Osteoblast (primary cell): Measurements from ENCODE around the gene CCR5AS.
"Not testable (repeated sequence)": the region's sequence is repeated elsewhere in the genome, so short reads cannot be mapped to it uniquely, and the experiment has no call there.

ENCODE experiments used
- DNase-seq: peaks from one replicate; pipeline ENCODE4 v3.0.0; 2011; ENCODE audit warnings: low spot score, mixed read lengths; ENCODE audit not compliant: insufficient read length; ENCODE audit errors: missing footprints
- H2AFZ ChIP-seq: 2 replicates; pipeline ENCODE4 v1.6.0; 2011; ENCODE audit warnings: mild to moderate bottlenecking, low read length
- H3K27ac ChIP-seq: 2 replicates; pipeline ENCODE4 v1.5.1; 2011; ENCODE audit warnings: mild to moderate bottlenecking, low read depth, low read length, moderate library complexity
- H3K27me3 ChIP-seq: 2 replicates; pipeline ENCODE4 v1.6.0; 2012; ENCODE audit warnings: mild to moderate bottlenecking, control low read depth, inconsistent platforms, low read length, moderate library complexity; ENCODE audit not compliant: insufficient read depth
- H3K36me3 ChIP-seq: 2 replicates; pipeline ENCODE4 v1.5.1; 2011; ENCODE audit warnings: mild to moderate bottlenecking, low read length, control low read depth, moderate library complexity; ENCODE audit not compliant: insufficient read depth
- H3K4me1 ChIP-seq: 2 replicates; pipeline ENCODE4 v1.5.1; 2011; ENCODE audit warnings: mild to moderate bottlenecking, low read length, control low read depth, moderate library complexity; ENCODE audit not compliant: insufficient read depth
- H3K4me2 ChIP-seq: 2 replicates; pipeline ENCODE4 v1.6.0; 2011; ENCODE audit warnings: mild to moderate bottlenecking, low read length; ENCODE audit not compliant: insufficient read depth
- H3K4me3 ChIP-seq: fragments of 200-600 bp; sonication (generic); 3 replicates; pipeline ENCODE4 v1.5.1; 2012; ENCODE audit warnings: mild to moderate bottlenecking, low read length, inconsistent platforms; ENCODE audit not compliant: insufficient read depth
- H3K79me2 ChIP-seq: 2 replicates; pipeline ENCODE4 v1.6.0; 2012; ENCODE audit warnings: mild to moderate bottlenecking, low read length, control low read depth, inconsistent platforms; ENCODE audit not compliant: insufficient read depth
- H3K9me3 ChIP-seq: 2 replicates; pipeline ENCODE4 v1.5.1; 2011; ENCODE audit warnings: low read depth, low read length, control low read depth
- H4K20me1 ChIP-seq: 2 replicates; pipeline ENCODE4 v1.6.0; 2012; ENCODE audit warnings: mild to moderate bottlenecking, low read length, control low read depth; ENCODE audit not compliant: insufficient read depth
- CTCF ChIP-seq: IDR thresholded peaks from 2 replicates; pipeline ENCODE4 v1.5.1; 2011; ENCODE audit warnings: mild to moderate bottlenecking, low read depth, low read length, moderate library complexity; ENCODE audit errors: extremely low read depth

Gene CCR5AS

GRCh38 chr3:46393011-46393410, 13.9 kb downstream of the CCR5AS start:
- no peaks in the 10 kb centered on the region for H3K9me3 ChIP-seq
- H3K36me3 ChIP-seq = no peaks in the 10 kb centered on the region
- no peak for TF ChIP-seq CTCF
- H3K4me1 ChIP-seq = peaks cover 10% of the 10 kb centered on the region
- H3K79me2 ChIP-seq = no peaks in the 10 kb centered on the region
- no peak for DNase-seq
- no peak overlapping the region for H3K4me2 ChIP-seq
- H3K27ac ChIP-seq = no peak overlapping the region
- H3K27me3 ChIP-seq = peaks cover 8% of the 10 kb centered on the region
- no peaks in the 10 kb centered on the region for H4K20me1 ChIP-seq
- H2AFZ ChIP-seq = no peak overlapping the region
- no peak overlapping the region for H3K4me3 ChIP-seq

- not testable (repeated sequence) for DNase-seq, H3K27ac ChIP-seq, H3K4me3 ChIP-seq, H4K20me1 ChIP-seq, H3K9me3 ChIP-seq, H3K79me2 ChIP-seq, H3K27me3 ChIP-seq, H3K4me2 ChIP-seq, H2AFZ ChIP-seq, H3K36me3 ChIP-seq
- H3K4me1 ChIP-seq = peaks cover 10% of the 10 kb centered on the region
These were observed 15.3 kb downstream of the CCR5AS start for GRCh38 chr3:46391526-46391925.

GRCh38 chr3:46389306-46389705, 17.6 kb downstream of the CCR5AS start:
- Histone ChIP-seq H3K27ac (no peak overlapping the region), H3K9me3 (no peaks in the 10 kb centered on the region), H3K79me2 (no peaks in the 10 kb centered on the region), H3K4me2 (no peak overlapping the region), H4K20me1 (no peaks in the 10 kb centered on the region), H3K36me3 (no peaks in the 10 kb centered on the region), H3K4me3 (no peak overlapping the region), H2AFZ (no peak overlapping the region), H3K27me3 (peaks cover 5% of the 10 kb centered on the region), H3K4me1 (no peaks in the 10 kb centered on the region)
- no peak for DNase-seq
- TF ChIP-seq CTCF = no peak

GRCh38 chr3:46388847-46389246, 18.0 kb downstream of the CCR5AS start:
- not testable (repeated sequence) for DNase-seq, H3K79me2 ChIP-seq, H2AFZ ChIP-seq

GRCh38 chr3:46386205-46386604, 20.7 kb downstream of the CCR5AS start:
- no peaks in the 10 kb centered on the region for H3K36me3 ChIP-seq
- H3K9me3 ChIP-seq = no peaks in the 10 kb centered on the region
- no peak overlapping the region for H3K4me3 ChIP-seq
- no peak overlapping the region for H3K4me2 ChIP-seq
- DNase-seq = no peak
- H3K79me2 ChIP-seq = no peaks in the 10 kb centered on the region
- no peak for TF ChIP-seq CTCF
- no peak overlapping the region for H2AFZ ChIP-seq
- H3K27ac ChIP-seq = no peak overlapping the region
- peaks cover 25% of the 10 kb centered on the region for H3K27me3 ChIP-seq
- H3K4me1 ChIP-seq = no peaks in the 10 kb centered on the region
- no peaks in the 10 kb centered on the region for H4K20me1 ChIP-seq

More at GRCh38 chr3:46388847-46389246, 18.0 kb downstream of the CCR5AS start:
- not testable (repeated sequence) for H3K27me3 ChIP-seq, H3K9me3 ChIP-seq, H3K4me1 ChIP-seq, H3K27ac ChIP-seq, H3K36me3 ChIP-seq, H3K4me3 ChIP-seq, H3K4me2 ChIP-seq, H4K20me1 ChIP-seq
